Central memory CD4-positive, alpha-beta T cell (primary cell): ENCODE measurements around the gene DNAJC17.

Experiments used
- DNase-seq: peaks from one replicate; pipeline ENCODE4 v3.0.0; 2022

Gene DNAJC17

GRCh38 chr15:40764629-40765103 is 42.6 kb downstream of the DNAJC17 start:
- no peak for DNase-seq

GRCh38 chr15:40763801-40764628 is 43.3 kb downstream of the DNAJC17 start, which contains the start of gene GCHFR:
GCHFR (plus strand) TSS chr15:40764068; CDS start chr15:40764181, 113 bp downstream.
- peak; percentile 66 for DNase-seq

- peak; percentile 22 for DNase-seq
Observed at GRCh38 chr15:40762919-40763800, 44.1 kb downstream of the DNAJC17 start.

GRCh38 chr15:40759961-40760360 is 47.3 kb downstream of the DNAJC17 start:
- no peak for DNase-seq

GRCh38 chr15:40756938-40757337 is 50.3 kb downstream of the DNAJC17 start:
- DNase-seq: no peak

- DNase-seq: no peak
Observed at GRCh38 chr15:40755812-40756208, 51.5 kb downstream of the DNAJC17 start.

GRCh38 chr15:40754883-40755811 is 52.1 kb downstream of the DNAJC17 start, which contains the start of gene RMDN3:
RMDN3 (minus strand) TSS chr15:40755254; CDS start chr15:40754783, 471 bp downstream.
- DNase-seq: peak; percentile 90

GRCh38 chr15:40754574-40754882 is 52.7 kb downstream of the DNAJC17 start:
- peak; percentile 9 for DNase-seq

- DNase-seq: no peak
Observed at GRCh38 chr15:40751745-40752144, 55.5 kb downstream of the DNAJC17 start.

GRCh38 chr15:40750885-40751284 is 56.4 kb downstream of the DNAJC17 start:
- no peak for DNase-seq

- no peak for DNase-seq
Observed at GRCh38 chr15:40749151-40749630, 58.1 kb downstream of the DNAJC17 start.

GRCh38 chr15:40747685-40748631 is 59.3 kb downstream of the DNAJC17 start:
- DNase-seq: no peak

GRCh38 chr15:40746916-40747418 is 60.3 kb downstream of the DNAJC17 start:
- no peak for DNase-seq

- DNase-seq: no peak
Observed at GRCh38 chr15:40744815-40745152, 62.5 kb downstream of the DNAJC17 start.

GRCh38 chr15:40743921-40744814 is 63.1 kb downstream of the DNAJC17 start:
- DNase-seq: peak; percentile 75

- DNase-seq: no peak
Observed at GRCh38 chr15:40743485-40743901, 63.8 kb downstream of the DNAJC17 start.

- DNase-seq: no peak
Observed at GRCh38 chr15:40739854-40740253, 67.4 kb downstream of the DNAJC17 start.

- no peak for DNase-seq
Observed at GRCh38 chr15:40739047-40739446, 68.2 kb downstream of the DNAJC17 start.

- DNase-seq: no peak
Observed at GRCh38 chr15:40737048-40737447, 70.2 kb downstream of the DNAJC17 start.

- DNase-seq: no peak
Observed at GRCh38 chr15:40736575-40736974, 70.7 kb downstream of the DNAJC17 start.
